ENCODE measurements around the gene FCRL6.

- TF ChIP-seq CTCF (IDR thresholded peaks at IDR 0.05) (no peak), POLR2A (IDR thresholded peaks at IDR 0.05) (no peak), EP300 (IDR thresholded peaks at IDR 0.05) (no peak)
Measured at GRCh38 chr1:159835356-159835755, 33.2 kb downstream of the FCRL6 start.

Data from tibial nerve (tissue), 4 donors.